ENCODE measurements around the gene IGFBP2. TPM values are rescaled to one million over a fixed set of nuclear protein-coding genes. Genes with fewer than 3 reads are reported as not detected.

IGFBP2 gene
- total RNA-seq, 1 experiment from 2014 or later, result 363 TPM

DNA sequence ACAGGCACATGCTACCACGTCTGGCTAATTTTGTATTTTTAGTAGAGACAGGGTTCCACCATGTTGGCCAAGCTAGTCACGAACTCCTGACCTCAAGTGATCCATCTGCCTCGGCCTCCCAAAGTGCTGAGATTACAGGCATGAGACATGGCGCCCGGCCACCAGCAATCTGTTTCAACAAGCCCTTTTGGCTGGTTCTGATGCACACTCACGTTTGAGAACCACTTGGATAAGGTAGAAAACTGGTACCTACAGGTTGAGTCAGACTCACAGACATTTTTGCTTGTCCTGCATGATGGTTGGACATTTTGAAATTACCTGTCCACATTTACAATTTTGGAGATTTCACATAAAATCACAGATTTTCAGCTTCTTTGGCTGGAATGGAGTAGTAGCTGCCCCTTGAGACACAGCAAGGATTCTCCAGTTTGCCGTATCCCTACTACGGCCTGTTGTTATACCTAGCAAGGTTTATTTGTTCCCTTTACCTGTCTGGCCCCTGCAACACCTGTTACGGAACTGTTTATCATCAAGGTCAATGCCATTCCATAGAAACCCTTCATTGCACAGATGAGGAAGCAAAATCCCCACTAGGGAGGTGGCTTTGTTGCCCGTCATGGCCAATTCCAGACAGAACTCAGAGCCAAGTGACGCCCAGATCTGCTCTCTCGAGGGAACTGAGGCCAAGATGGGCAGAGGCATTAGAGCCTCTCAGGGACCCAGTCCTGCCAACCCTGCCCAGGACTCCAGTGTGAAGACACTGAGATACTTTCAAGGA lies 31.4 kb upstream of the IGFBP2 start:
- Histone ChIP-seq H3K27me3 (ENCODE audit: insufficient read depth, low read length) (no peaks in the 10 kb centered on the region), H2BK15ac (ENCODE audit: low read depth, low read length) (no peak overlapping the region), H3K9me3 (ENCODE audit: control insufficient read depth, low read depth, low read length) (no peaks in the 10 kb centered on the region), H2BK12ac (ENCODE audit: insufficient read length, low read depth, low read length) (no peak overlapping the region), H3K4me1 (ENCODE audit: insufficient read depth, low read length) (peaks cover 12% of the 10 kb centered on the region; the same call in 1 of the 2 replicates), H4K8ac (replicated peaks; ENCODE audit: insufficient read length, low read depth, low read length) (no peak overlapping the region), H2BK120ac (ENCODE audit: low read depth, low read length, poor library complexity, severe bottlenecking) (no peak overlapping the region), H3K14ac (ENCODE audit: insufficient read depth, low read length) (no peak overlapping the region), H2BK20ac (ENCODE audit: low read depth, low read length, poor library complexity, severe bottlenecking) (no peak overlapping the region), H2AK5ac (ENCODE audit: insufficient read length, low read length) (no peak overlapping the region), H3K9ac (ENCODE audit: extremely low read depth, insufficient read length, low read length) (no peak overlapping the region), H3K56ac (ENCODE audit: insufficient read length, low read depth, low read length) (no peak overlapping the region), H3K79me1 (ENCODE audit: insufficient read depth, low read depth, low read length, poor library complexity, severe bottlenecking) (no peaks in the 10 kb centered on the region), H3K4ac (ENCODE audit: low read depth, low read length) (no peak overlapping the region), H3K27ac (ENCODE audit: insufficient read length, low read depth, low read length) (no peak overlapping the region), H3K79me2 (ENCODE audit: insufficient read depth, low read length) (no peaks in the 10 kb centered on the region), H2BK5ac (ENCODE audit: insufficient read length, low read length) (no peak overlapping the region), H4K91ac (ENCODE audit: insufficient read length, low read depth, low read length) (no peak overlapping the region), H4K5ac (ENCODE audit: insufficient read length, low read depth, low read length) (no peak overlapping the region), H3K23ac (ENCODE audit: insufficient read length, low read depth, low read length) (no peak overlapping the region), H3K18ac (ENCODE audit: insufficient read length, low read depth, low read length) (no peak overlapping the region), H3K23me2 (ENCODE audit: insufficient read length, low read depth, low read length, poor library complexity, severe bottlenecking) (peaks cover 4% of the 10 kb centered on the region), H4K20me1 (ENCODE audit: control insufficient read depth, insufficient read depth, insufficient read length) (no peaks in the 10 kb centered on the region), H2AFZ (ENCODE audit: low read length) (no peak overlapping the region), H3K4me2 (ENCODE audit: insufficient read depth, insufficient read length, low read length) (no peak overlapping the region), H3T11ph (ENCODE audit: low read length) (no peak overlapping the region)
- H3K27me3 Mint-ChIP-seq (ENCODE audit: low read depth), result peaks cover 9% of the 10 kb centered on the region
- H3K4me3 Mint-ChIP-seq, result no peak overlapping the region
- TF ChIP-seq, protein P1, sequence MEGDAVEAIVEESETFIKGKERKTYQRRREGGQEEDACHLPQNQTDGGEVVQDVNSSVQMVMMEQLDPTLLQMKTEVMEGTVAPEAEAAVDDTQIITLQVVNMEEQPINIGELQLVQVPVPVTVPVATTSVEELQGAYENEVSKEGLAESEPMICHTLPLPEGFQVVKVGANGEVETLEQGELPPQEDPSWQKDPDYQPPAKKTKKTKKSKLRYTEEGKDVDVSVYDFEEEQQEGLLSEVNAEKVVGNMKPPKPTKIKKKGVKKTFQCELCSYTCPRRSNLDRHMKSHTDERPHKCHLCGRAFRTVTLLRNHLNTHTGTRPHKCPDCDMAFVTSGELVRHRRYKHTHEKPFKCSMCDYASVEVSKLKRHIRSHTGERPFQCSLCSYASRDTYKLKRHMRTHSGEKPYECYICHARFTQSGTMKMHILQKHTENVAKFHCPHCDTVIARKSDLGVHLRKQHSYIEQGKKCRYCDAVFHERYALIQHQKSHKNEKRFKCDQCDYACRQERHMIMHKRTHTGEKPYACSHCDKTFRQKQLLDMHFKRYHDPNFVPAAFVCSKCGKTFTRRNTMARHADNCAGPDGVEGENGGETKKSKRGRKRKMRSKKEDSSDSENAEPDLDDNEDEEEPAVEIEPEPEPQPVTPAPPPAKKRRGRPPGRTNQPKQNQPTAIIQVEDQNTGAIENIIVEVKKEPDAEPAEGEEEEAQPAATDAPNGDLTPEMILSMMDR (conservative IDR thresholded peaks at IDR 0.05), result no peak
- no peak for DNase-seq
- no peak overlapping the region; a peak in 1 of 7 replicates for H3K27ac Mint-ChIP-seq
- peaks cover 0 to 4% (median 0%) of the 10 kb centered on the region in 3 experiments; a peak in 1 of 7 replicates for H3K36me3 Mint-ChIP-seq (ENCODE audit: insufficient read depth in 1 of 3, low read depth in 3 of 3)
- peaks cover 35 to 47% of the 10 kb centered on the region in 2 experiments for H3K4me1 Mint-ChIP-seq
- no CpG with 5 or more reads among the region's 12 CpGs for WGBS (ENCODE audit: extremely low coverage, insufficient read length, low lambda C conversion rate)
- H3K9me3 Mint-ChIP-seq, result no peaks in the 10 kb centered on the region
